ENCODE data around the gene ZNF473. TPM values are rescaled to one million over a fixed set of nuclear protein-coding genes. Genes with fewer than 3 reads are reported as not detected.

ZNF473 gene
- total RNA-seq, 1 donor: 8.3 TPM

DNA sequence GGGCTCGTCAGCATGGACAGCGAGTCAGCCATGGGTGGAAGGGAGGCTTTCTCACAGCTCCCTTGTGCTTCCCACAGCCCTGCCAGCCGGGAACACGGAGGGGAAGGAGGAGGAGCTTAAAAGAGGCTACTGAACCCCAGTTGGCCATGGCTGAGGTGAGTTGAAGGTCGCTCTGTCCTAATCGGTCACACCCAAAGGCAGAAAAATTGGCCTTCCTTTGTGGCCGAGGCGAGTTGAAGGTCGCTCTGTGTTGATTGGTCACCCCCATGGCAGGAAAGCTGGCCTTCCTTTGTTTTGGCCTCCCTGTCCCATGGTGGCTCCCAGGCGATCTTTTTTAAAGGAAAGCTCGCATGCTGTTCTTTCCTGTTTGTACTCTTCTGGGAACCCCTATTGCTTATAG is 5.1 kb downstream of the ZNF473 start:
- peaks cover 18% of the 10 kb centered on the region for H3K36me3 ChIP-seq (ENCODE audit: insufficient read depth, low read length)
- H4K20me1 ChIP-seq (ENCODE audit: insufficient read depth, low read length): peaks cover 5% of the 10 kb centered on the region
- H3K79me2 ChIP-seq (ENCODE audit: insufficient read depth, low read length): peaks cover 59% of the 10 kb centered on the region

DNA sequence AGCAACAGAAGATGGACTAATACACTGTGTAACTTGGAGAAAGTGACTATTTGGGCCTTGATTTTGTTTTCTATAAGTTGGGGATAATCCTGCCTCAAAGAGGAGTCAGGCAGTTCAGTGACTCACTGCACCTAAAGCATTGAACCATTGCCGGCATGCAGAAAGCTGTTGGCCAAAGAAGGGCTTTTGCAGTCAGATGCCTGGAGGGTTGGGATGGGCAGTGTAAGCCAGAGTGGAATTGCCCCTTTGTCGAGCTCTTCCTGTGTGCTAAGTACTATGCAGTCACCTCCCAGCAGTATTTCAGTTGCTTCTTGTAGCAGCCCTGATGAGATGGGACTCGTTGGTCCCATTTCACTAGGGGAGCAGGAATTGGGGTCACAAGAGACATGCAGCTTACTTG is 11.1 kb downstream of the ZNF473 start:
- Histone ChIP-seq H3K4me2 (ENCODE audit: insufficient read depth, low read length) (no peak overlapping the region), H3K9me3 (ENCODE audit: low read depth, low read length) (peaks cover 3% of the 10 kb centered on the region), H3K27ac (ENCODE audit: low read depth, low read length) (no peak overlapping the region), H4K20me1 (ENCODE audit: insufficient read depth, low read length) (peaks cover 6% of the 10 kb centered on the region), H3K4me3 (ENCODE audit: insufficient read depth, low read length) (no peak overlapping the region), H3K27me3 (ENCODE audit: insufficient read depth, low read length) (no peaks in the 10 kb centered on the region), H3K4me1 (ENCODE audit: insufficient read depth, low read length) (no peaks in the 10 kb centered on the region), H2AFZ (ENCODE audit: low read length) (no peak overlapping the region), H3K36me3 (ENCODE audit: insufficient read depth, low read length) (peaks cover 44% of the 10 kb centered on the region), H3K79me2 (ENCODE audit: insufficient read depth, low read length) (peaks cover 11% of the 10 kb centered on the region)
- no peak for DNase-seq (ENCODE audit: insufficient read length, low spot score, missing footprints)
- TF ChIP-seq, protein P1, sequence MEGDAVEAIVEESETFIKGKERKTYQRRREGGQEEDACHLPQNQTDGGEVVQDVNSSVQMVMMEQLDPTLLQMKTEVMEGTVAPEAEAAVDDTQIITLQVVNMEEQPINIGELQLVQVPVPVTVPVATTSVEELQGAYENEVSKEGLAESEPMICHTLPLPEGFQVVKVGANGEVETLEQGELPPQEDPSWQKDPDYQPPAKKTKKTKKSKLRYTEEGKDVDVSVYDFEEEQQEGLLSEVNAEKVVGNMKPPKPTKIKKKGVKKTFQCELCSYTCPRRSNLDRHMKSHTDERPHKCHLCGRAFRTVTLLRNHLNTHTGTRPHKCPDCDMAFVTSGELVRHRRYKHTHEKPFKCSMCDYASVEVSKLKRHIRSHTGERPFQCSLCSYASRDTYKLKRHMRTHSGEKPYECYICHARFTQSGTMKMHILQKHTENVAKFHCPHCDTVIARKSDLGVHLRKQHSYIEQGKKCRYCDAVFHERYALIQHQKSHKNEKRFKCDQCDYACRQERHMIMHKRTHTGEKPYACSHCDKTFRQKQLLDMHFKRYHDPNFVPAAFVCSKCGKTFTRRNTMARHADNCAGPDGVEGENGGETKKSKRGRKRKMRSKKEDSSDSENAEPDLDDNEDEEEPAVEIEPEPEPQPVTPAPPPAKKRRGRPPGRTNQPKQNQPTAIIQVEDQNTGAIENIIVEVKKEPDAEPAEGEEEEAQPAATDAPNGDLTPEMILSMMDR (IDR thresholded peaks at IDR 0.05; ENCODE audit: extremely low read depth, low read depth, low read length): no peak

More for the DNA sequence above, 5.1 kb downstream of the ZNF473 start:
- H3K4me1 ChIP-seq (ENCODE audit: insufficient read depth, low read length): peaks cover 9% of the 10 kb centered on the region
- no peak overlapping the region for H2AFZ ChIP-seq (ENCODE audit: low read length)
- TF ChIP-seq, protein P1 (IDR thresholded peaks at IDR 0.05; ENCODE audit: extremely low read depth, low read depth, low read length): no peak
- no peaks in the 10 kb centered on the region for H3K9me3 ChIP-seq (ENCODE audit: low read depth, low read length)
- no peak overlapping the region for H3K4me3 ChIP-seq (ENCODE audit: insufficient read depth, low read length)
- no peak overlapping the region for H3K27ac ChIP-seq (ENCODE audit: low read depth, low read length)
- H3K27me3 ChIP-seq (ENCODE audit: insufficient read depth, low read length): no peaks in the 10 kb centered on the region
- no peak for DNase-seq (ENCODE audit: insufficient read length, low spot score, missing footprints)
- no peak overlapping the region for H3K4me2 ChIP-seq (ENCODE audit: insufficient read depth, low read length)

DNA sequence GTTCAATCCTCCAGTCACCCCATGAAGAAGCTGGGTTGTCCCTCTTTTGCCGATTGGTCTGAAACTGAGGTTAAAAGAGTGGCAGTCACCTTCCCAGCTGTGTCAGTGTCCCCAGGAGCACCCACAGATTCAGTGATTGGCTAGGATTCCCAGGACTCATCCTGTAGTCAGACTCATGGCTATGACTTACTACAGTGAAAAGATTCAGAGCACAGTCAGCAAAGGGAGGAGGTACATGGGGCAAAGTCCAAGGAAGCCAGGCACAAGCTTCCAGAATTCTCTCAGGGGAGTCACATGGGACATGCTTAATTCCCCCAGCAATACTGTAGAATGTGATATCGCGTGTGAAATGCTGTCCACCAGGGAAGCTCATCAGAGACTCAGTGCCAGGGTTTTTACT is 14.2 kb downstream of the ZNF473 start:
- H2AFZ ChIP-seq (ENCODE audit: low read length): no peak overlapping the region
- no peaks in the 10 kb centered on the region for H3K4me1 ChIP-seq (ENCODE audit: insufficient read depth, low read length)
- peaks cover 6% of the 10 kb centered on the region for H4K20me1 ChIP-seq (ENCODE audit: insufficient read depth, low read length)
- DNase-seq (ENCODE audit: insufficient read length, low spot score, missing footprints): peak; percentile 9
- peaks cover 24% of the 10 kb centered on the region for H3K9me3 ChIP-seq (ENCODE audit: low read depth, low read length)
- H3K4me3 ChIP-seq (ENCODE audit: insufficient read depth, low read length): no peak overlapping the region
- H3K4me2 ChIP-seq (ENCODE audit: insufficient read depth, low read length): no peak overlapping the region
- TF ChIP-seq, protein P1 (IDR thresholded peaks at IDR 0.05; ENCODE audit: extremely low read depth, low read depth, low read length): no peak
- H3K36me3 ChIP-seq (ENCODE audit: insufficient read depth, low read length): peaks cover 65% of the 10 kb centered on the region
- H3K27ac ChIP-seq (ENCODE audit: low read depth, low read length): no peak overlapping the region
- H3K27me3 ChIP-seq (ENCODE audit: insufficient read depth, low read length): no peaks in the 10 kb centered on the region
- H3K79me2 ChIP-seq (ENCODE audit: insufficient read depth, low read length): peaks cover 3% of the 10 kb centered on the region

DNA sequence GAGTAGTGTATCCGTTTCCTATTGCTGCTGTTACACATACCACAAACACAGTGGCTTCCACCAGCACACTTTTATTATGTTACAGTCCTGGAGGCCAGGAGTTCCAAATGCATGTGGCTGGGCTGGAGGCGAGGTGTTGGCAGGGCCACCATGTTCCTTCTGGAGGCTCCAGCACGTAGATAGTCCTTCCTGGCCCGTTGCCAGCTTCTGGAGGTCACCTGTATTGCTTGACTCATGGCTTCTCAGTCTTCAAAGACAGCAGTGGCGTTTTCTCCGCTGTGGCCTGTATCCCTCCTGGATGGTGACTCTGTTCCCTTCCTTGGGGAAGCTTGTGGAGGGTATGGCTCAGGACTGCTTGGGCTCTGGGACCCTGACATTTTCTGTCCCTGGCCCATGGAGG is 15.2 kb downstream of the ZNF473 start:
- H2AFZ ChIP-seq (ENCODE audit: low read length): no peak overlapping the region
- H3K79me2 ChIP-seq (ENCODE audit: insufficient read depth, low read length): peaks cover 3% of the 10 kb centered on the region
- no peak overlapping the region for H3K4me3 ChIP-seq (ENCODE audit: insufficient read depth, low read length)
- peaks cover 33% of the 10 kb centered on the region for H3K9me3 ChIP-seq (ENCODE audit: low read depth, low read length)
- H3K27me3 ChIP-seq (ENCODE audit: insufficient read depth, low read length): no peaks in the 10 kb centered on the region
- H3K4me2 ChIP-seq (ENCODE audit: insufficient read depth, low read length): no peak overlapping the region
- H4K20me1 ChIP-seq (ENCODE audit: insufficient read depth, low read length): peaks cover 6% of the 10 kb centered on the region
- peaks cover 75% of the 10 kb centered on the region for H3K36me3 ChIP-seq (ENCODE audit: insufficient read depth, low read length)
- H3K27ac ChIP-seq (ENCODE audit: low read depth, low read length): no peak overlapping the region
- TF ChIP-seq, protein P1 (IDR thresholded peaks at IDR 0.05; ENCODE audit: extremely low read depth, low read depth, low read length): no peak
- DNase-seq (ENCODE audit: insufficient read length, low spot score, missing footprints): no peak
- no peaks in the 10 kb centered on the region for H3K4me1 ChIP-seq (ENCODE audit: insufficient read depth, low read length)
